ENCODE results near the gene CHST9.

GRCh38 chr18:27114842-27115241 lies 70.3 kb downstream of the CHST9 start:
- no peak for TF ChIP-seq FOXM1 (IDR thresholded peaks at IDR 0.05; ENCODE audit: borderline replicate concordance)
- no peak for TF ChIP-seq TARDBP (IDR thresholded peaks at IDR 0.05)
- no peak for TF ChIP-seq BHLHE40 (IDR thresholded peaks at IDR 0.05; ENCODE audit: borderline replicate concordance)
- no peak for TF ChIP-seq CTBP1 (IDR thresholded peaks at IDR 0.05; ENCODE audit: borderline replicate concordance)
- TF ChIP-seq SUZ12 (IDR thresholded peaks at IDR 0.05) = no peak
- TF ChIP-seq, protein P1, sequence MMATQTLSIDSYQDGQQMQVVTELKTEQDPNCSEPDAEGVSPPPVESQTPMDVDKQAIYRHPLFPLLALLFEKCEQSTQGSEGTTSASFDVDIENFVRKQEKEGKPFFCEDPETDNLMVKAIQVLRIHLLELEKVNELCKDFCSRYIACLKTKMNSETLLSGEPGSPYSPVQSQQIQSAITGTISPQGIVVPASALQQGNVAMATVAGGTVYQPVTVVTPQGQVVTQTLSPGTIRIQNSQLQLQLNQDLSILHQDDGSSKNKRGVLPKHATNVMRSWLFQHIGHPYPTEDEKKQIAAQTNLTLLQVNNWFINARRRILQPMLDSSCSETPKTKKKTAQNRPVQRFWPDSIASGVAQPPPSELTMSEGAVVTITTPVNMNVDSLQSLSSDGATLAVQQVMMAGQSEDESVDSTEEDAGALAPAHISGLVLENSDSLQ (IDR thresholded peaks at IDR 0.05) = no peak

All from HEK293T (cell line).